BJ (cell line): ENCODE data around the gene TBC1D23. TPM values are rescaled to one million over a fixed set of nuclear protein-coding genes. Genes with fewer than 3 reads are reported as not detected.

Experiments
- CTCF ChIA-PET: fragments of 350-600 bp; formaldehyde crosslinking; extraction: SDS; loops from one replicate; lab custom pipeline; 2021; ENCODE audit warnings: antibody characterized with exemption, inconsistent platforms; lab: Yijun Ruan, JAX
- POLR2A ChIA-PET: fragments of 300-600 bp; sonication (Branson Sonifier 250); formaldehyde crosslinking; extraction: SDS; loops from one replicate; lab custom pipeline; 2021; ENCODE audit warnings: antibody characterized with exemption; lab: Charles Lee
- DNase-seq: peaks from one replicate; pipeline ENCODE4 v3.0.0-alpha.2; 2011; ENCODE audit warnings: low read depth
- H3K27me3 ChIP-seq: 2 replicates; pipeline ENCODE4 v1.6.0; 2011; ENCODE audit warnings: low read length; ENCODE audit not compliant: control insufficient read depth, insufficient read depth
- H3K36me3 ChIP-seq: 2 replicates; pipeline ENCODE4 v1.5.1; 2011; ENCODE audit warnings: low read length; ENCODE audit not compliant: control insufficient read depth, insufficient read depth
- H3K4me3 ChIP-seq: 2 replicates; pipeline ENCODE4 v1.5.1; 2011; ENCODE audit warnings: low read depth, mild to moderate bottlenecking, control low read depth, low read length
- polyA plus RNA-seq: library from polyadenylated mRNA; depleted of rRNA; stranded (reverse); fragments of >200 nt; gene quantifications from 2 replicates; pipeline ENCODE4 v1.2.3, GENCODE V29; 2011
- TF ChIP-seq, protein P1 (sequence below): IDR thresholded peaks from 2 replicates; pipeline ENCODE4 v1.5.1; 2011; ENCODE audit warnings: low read depth, mild to moderate bottlenecking, control low read depth, inconsistent platforms, low read length, moderate library complexity; ENCODE audit not compliant: insufficient read depth

TBC1D23 gene
- polyA plus RNA-seq, 1 experiment = 22.5 TPM

DNA sequence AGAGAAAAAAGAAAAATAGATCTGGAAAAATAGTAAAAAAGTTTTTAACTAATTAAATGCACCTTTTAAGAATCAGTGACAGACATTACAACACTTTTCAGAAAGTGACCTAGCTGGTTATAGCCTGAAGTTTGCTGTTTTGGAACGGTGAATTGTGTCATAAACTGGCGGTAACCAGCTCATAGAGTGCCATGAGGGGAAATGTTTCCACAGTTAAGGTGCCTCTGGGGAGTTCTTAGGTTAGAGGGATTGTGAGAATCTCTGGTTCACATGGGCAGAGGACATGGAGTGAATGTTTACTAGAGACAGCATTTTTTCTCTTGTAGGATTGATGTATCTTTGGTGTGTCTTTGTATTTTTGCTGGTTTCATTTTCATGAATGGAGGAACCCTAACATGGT, 2.8 kb downstream of the TBC1D23 start:
- no peak for DNase-seq
- H3K36me3 ChIP-seq = no peaks in the 10 kb centered on the region
- H3K4me3 ChIP-seq = no peak overlapping the region
- no peaks in the 10 kb centered on the region for H3K27me3 ChIP-seq
- ChIA-PET POLR2A (no interaction called here), CTCF (interaction anchor here (1.3 kb wide), 1 partner anchor 25 kb away, joined by 3 read pairs; no protein-coding TSS in a partner anchor)
- TF ChIP-seq, protein P1, sequence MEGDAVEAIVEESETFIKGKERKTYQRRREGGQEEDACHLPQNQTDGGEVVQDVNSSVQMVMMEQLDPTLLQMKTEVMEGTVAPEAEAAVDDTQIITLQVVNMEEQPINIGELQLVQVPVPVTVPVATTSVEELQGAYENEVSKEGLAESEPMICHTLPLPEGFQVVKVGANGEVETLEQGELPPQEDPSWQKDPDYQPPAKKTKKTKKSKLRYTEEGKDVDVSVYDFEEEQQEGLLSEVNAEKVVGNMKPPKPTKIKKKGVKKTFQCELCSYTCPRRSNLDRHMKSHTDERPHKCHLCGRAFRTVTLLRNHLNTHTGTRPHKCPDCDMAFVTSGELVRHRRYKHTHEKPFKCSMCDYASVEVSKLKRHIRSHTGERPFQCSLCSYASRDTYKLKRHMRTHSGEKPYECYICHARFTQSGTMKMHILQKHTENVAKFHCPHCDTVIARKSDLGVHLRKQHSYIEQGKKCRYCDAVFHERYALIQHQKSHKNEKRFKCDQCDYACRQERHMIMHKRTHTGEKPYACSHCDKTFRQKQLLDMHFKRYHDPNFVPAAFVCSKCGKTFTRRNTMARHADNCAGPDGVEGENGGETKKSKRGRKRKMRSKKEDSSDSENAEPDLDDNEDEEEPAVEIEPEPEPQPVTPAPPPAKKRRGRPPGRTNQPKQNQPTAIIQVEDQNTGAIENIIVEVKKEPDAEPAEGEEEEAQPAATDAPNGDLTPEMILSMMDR = no peak

DNA sequence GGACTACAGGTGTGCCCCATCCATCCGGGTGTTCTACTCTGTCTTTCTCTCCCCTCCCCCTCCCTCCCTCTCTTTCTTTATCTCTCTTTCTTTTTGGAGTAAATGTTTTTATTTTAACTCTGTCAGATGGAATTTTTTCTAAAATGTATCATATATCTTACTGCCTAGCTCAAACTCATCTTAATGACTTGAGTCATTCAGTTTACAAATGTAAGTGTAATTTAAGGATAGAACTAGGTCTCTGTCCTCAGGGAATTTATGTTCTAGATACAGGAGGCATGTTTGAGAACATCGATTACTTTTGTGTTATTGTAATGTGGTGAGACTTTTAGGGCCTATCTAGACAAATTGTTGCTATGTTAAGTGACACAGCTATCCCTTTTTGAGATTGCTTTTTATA, 3.5 kb downstream of the TBC1D23 start:
- ChIA-PET POLR2A (no interaction called here), CTCF (interaction anchor here (0.9 to 1.4 kb wide), 3 partner anchors 10 to 1118 kb away, joined by 3 to 4 read pairs (median 3); no protein-coding TSS in a partner anchor)
- no peaks in the 10 kb centered on the region for H3K27me3 ChIP-seq
- TF ChIP-seq, protein P1 = no peak
- DNase-seq = no peak
- no peak overlapping the region for H3K4me3 ChIP-seq
- H3K36me3 ChIP-seq = no peaks in the 10 kb centered on the region

DNA sequence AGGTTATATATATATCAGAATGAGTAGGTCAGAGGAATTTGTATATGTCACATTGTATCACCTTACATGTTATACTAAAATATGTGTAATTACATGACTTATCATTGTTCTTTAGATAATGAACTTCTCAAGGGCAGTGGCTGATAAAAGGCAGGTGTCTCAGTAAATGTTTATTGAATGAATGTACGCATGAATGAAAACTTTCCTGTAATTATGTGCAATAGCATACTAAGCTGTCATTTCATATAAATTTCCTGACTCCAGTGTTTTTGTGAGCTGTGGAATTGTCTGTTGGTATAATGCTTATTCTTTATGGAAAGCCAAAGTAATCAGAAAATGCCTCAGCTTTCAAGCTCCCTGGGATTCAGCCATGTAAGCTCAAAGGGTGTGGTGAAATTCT, 4.2 kb downstream of the TBC1D23 start:
- no peak overlapping the region for H3K4me3 ChIP-seq
- POLR2A ChIA-PET = no interaction called here
- H3K27me3 ChIP-seq = no peaks in the 10 kb centered on the region
- TF ChIP-seq, protein P1 = no peak
- no peak for DNase-seq
- H3K36me3 ChIP-seq = no peaks in the 10 kb centered on the region
- CTCF ChIA-PET = interaction anchor here (0.6 to 1.4 kb wide), 3 partner anchors 11 to 1117 kb away, joined by 3 to 4 read pairs (median 4); no protein-coding TSS in a partner anchor

DNA sequence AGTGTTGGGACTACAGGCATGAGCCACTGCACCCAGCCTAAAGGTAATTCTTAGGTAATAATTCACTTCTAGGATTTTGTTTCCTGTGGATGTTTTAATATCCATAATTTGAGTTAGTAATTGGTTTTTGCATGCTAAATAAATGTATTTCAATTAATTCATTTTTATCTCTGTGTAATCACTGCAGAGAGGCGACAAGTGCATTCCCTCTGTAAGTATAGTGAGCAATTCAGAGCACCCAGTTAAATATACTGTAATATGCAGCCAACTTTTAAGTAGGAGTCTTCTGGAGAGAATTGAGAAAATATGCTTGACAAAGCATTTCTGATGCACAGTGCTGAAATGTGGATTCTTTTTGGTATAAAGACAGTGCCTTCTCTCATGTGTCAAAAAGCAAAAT, 5.7 kb downstream of the TBC1D23 start:
- TF ChIP-seq, protein P1 = no peak
- no peaks in the 10 kb centered on the region for H3K27me3 ChIP-seq
- H3K36me3 ChIP-seq = no peaks in the 10 kb centered on the region
- no peak overlapping the region for H3K4me3 ChIP-seq
- ChIA-PET POLR2A (no interaction called here), CTCF (interaction anchor here (1.0 kb wide), 1 partner anchor 190 kb away, joined by 3 read pairs; no protein-coding TSS in a partner anchor)
- no peak for DNase-seq

DNA sequence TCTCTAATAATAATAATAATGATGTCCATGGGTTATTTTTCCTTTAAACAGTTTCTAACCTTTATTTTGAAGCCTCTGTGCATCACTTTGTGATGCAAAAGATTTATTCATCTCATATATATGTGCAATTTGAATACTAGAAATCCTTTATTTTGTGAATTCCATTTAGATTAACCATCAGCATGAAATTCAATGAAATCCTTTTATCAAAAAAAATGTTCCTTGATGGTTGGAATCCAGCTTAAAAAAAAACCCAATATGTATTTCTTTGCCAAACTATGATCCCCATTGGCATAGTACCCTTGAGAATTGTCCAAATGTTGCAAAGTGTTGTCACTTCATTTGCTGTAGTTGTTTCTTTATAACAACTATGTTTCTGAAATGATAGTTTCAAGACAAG, 7.4 kb downstream of the TBC1D23 start:
- H3K36me3 ChIP-seq = no peaks in the 10 kb centered on the region
- CTCF ChIA-PET = no interaction called here
- DNase-seq = no peak
- no peak overlapping the region for H3K4me3 ChIP-seq
- TF ChIP-seq, protein P1 = no peak
- POLR2A ChIA-PET = no interaction called here
- no peaks in the 10 kb centered on the region for H3K27me3 ChIP-seq
